ENCODE results near the gene EPHB6. TPM values are rescaled to one million over a fixed set of nuclear protein-coding genes. Genes with fewer than 3 reads are reported as not detected.

The EPHB6 gene
- total RNA-seq, 1 experiment from 2014 or later = 39.2 TPM

DNA sequence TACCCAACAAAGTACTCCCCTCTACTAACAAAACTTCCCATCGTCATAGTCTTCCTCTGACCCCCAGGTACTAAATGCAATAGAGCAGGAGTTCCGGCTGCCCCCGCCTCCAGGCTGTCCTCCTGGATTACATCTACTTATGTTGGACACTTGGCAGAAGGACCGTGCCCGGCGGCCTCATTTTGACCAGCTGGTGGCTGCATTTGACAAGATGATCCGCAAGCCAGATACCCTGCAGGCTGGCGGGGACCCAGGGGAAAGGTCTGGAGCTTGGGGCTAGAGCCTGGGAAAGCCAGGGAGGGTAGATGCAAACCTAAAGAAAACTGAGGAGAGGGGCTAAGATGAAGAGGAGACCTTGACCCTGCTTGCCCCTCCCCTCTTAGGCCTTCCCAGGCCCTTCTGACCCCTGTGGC is 15.3 kb downstream of the EPHB6 start:
- Histone ChIP-seq H3K4me3 (no peak overlapping the region), H3K9me3 (ENCODE audit: insufficient read depth, low read depth) (no peaks in the 10 kb centered on the region), H2AFZ (no peak overlapping the region), H3K79me2 (ENCODE audit: low read depth) (no peaks in the 10 kb centered on the region), H3K27me3 (ENCODE audit: insufficient read depth, low read depth) (no peaks in the 10 kb centered on the region), H3K27ac (no peak overlapping the region), H4K20me1 (ENCODE audit: insufficient read depth) (no peaks in the 10 kb centered on the region), H3K36me3 (ENCODE audit: low read depth) (peaks cover 11% of the 10 kb centered on the region; the same call in 1 of the 2 replicates), H3F3A (ENCODE audit: insufficient read depth, low read depth) (peaks cover 12% of the 10 kb centered on the region; the same call in 1 of the 2 replicates), H3K9me2 (ENCODE audit: insufficient read depth) (no peaks in the 10 kb centered on the region), H3K4me1 (replicated peaks; ENCODE audit: insufficient read depth) (no peaks in the 10 kb centered on the region), H3K4me2 (no peak overlapping the region)
- DNase-seq = peak in 1 of 2 experiments; percentile 19
- intact Hi-C loops (cut with micrococcal nuclease; ENCODE audit: unreplicated experiment) = no loop called here
- BruUV-seq (replicated peaks) = no TSS peak
- TF ChIP-seq, protein P1, sequence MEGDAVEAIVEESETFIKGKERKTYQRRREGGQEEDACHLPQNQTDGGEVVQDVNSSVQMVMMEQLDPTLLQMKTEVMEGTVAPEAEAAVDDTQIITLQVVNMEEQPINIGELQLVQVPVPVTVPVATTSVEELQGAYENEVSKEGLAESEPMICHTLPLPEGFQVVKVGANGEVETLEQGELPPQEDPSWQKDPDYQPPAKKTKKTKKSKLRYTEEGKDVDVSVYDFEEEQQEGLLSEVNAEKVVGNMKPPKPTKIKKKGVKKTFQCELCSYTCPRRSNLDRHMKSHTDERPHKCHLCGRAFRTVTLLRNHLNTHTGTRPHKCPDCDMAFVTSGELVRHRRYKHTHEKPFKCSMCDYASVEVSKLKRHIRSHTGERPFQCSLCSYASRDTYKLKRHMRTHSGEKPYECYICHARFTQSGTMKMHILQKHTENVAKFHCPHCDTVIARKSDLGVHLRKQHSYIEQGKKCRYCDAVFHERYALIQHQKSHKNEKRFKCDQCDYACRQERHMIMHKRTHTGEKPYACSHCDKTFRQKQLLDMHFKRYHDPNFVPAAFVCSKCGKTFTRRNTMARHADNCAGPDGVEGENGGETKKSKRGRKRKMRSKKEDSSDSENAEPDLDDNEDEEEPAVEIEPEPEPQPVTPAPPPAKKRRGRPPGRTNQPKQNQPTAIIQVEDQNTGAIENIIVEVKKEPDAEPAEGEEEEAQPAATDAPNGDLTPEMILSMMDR (conservative IDR thresholded peaks at IDR 0.05) = no peak
- no peak for TF ChIP-seq EZH2 (IDR thresholded peaks at IDR 0.05; ENCODE audit: low read depth)
- ChIA-PET POLR2A (ENCODE audit: unreplicated experiment) (no interaction called here), CTCF (no interaction called here)

DNA sequence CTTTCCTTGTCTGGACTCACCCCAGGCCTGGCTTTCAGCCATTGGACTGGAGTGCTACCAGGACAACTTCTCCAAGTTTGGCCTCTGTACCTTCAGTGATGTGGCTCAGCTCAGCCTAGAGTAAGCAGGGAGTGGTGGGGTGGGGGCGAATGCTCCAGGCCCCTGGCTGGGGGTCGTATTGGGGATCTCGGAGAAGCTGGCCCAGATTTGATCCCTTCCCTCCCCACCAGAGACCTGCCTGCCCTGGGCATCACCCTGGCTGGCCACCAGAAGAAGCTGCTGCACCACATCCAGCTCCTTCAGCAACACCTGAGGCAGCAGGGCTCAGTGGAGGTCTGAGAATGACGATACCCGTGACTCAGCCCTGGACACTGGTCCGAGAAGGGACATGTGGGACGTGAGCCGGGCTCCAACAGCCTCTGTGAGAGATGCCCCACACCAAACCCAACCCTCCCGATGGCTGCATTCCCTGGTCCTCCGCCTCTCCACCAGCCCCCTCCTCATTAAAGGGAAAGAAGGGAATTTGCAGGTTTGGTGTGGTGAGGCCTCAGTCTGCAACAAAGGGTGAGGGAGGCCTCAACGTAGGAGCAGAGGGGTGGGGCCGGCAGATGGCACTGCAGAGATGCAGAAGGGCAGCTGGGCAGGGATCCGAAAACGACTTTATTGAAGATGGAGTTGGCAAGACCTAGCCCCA is 15.8 kb downstream of the EPHB6 start:
- H3K4me3 ChIP-seq = no peak overlapping the region
- H3K79me2 ChIP-seq (ENCODE audit: low read depth) = no peaks in the 10 kb centered on the region
- no peaks in the 10 kb centered on the region for H4K20me1 ChIP-seq (ENCODE audit: insufficient read depth)
- peak in 1 of 2 experiments; percentile 9 for DNase-seq
- no peaks in the 10 kb centered on the region for H3K9me3 ChIP-seq (ENCODE audit: insufficient read depth, low read depth)
- POLR2A ChIA-PET (ENCODE audit: unreplicated experiment) = interaction anchor here (0.6 kb wide), 1 partner anchor 131 kb away, joined by 4 read pairs; no protein-coding TSS in a partner anchor
- no peak overlapping the region for H3K4me2 ChIP-seq
- H3F3A ChIP-seq (ENCODE audit: insufficient read depth, low read depth) = peaks cover 12% of the 10 kb centered on the region; the same call in 1 of the 2 replicates
- H3K27ac ChIP-seq = no peak overlapping the region
- H2AFZ ChIP-seq = no peak overlapping the region
- CTCF ChIA-PET = interaction anchor here (0.6 kb wide), 1 partner anchor 547 kb away, joined by 3 read pairs; no protein-coding TSS in a partner anchor
- no peaks in the 10 kb centered on the region for H3K27me3 ChIP-seq (ENCODE audit: insufficient read depth, low read depth)
- intact Hi-C loops (cut with micrococcal nuclease; ENCODE audit: unreplicated experiment) = no loop called here
- TF ChIP-seq, protein P1 (conservative IDR thresholded peaks at IDR 0.05) = no peak
- TF ChIP-seq EZH2 (IDR thresholded peaks at IDR 0.05; ENCODE audit: low read depth) = no peak
- H3K4me1 ChIP-seq (replicated peaks; ENCODE audit: insufficient read depth) = no peaks in the 10 kb centered on the region
- no peaks in the 10 kb centered on the region for H3K9me2 ChIP-seq (ENCODE audit: insufficient read depth)
- BruUV-seq (replicated peaks) = TSS peak; percentile 10
- peaks cover 11% of the 10 kb centered on the region; the same call in 1 of the 2 replicates for H3K36me3 ChIP-seq (ENCODE audit: low read depth)

DNA sequence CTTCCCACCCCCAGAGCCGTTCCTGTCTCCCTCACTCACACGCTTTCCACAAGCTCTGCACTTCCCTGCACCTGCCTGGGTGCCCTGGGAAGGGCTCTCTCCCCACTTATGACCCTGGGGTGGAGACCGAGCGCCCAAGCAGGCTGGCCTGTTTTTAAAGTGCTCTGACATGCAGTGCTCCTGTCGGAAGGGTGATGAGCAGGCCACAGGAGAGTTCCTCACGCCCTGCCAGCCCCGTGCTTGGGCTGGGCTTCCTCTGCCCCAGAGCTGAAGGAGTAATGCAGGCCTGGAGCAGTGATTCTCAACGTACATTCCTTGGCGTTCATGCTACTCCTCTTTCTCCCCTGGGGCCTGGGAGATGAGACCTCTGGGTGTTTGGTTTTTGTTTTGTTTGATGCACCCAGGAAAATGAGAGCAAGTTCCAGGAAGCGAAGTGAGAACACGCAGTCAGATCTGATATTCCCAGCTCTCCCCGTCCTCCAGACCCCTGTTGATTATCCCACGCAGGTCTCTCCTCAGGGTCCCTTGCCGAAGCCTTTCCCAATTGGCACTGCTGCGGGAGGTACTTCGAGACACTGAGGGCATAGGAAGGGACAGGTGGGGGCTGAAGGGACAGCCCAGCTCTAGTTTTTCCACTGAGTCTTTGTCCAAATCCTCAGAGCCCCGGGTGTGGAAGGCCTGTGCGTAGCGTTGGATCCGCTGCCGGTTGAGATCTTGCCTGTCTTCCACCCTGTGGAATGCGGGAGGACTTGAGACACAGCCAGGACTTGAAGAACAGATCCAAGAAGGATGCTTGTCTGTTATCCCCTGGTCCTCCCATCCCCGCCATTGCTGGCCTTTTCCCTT is 16.6 kb downstream of the EPHB6 start:
- no peak for DNase-seq
- Histone ChIP-seq H3K27me3 (ENCODE audit: insufficient read depth, low read depth) (no peaks in the 10 kb centered on the region), H3K9me2 (ENCODE audit: insufficient read depth) (no peaks in the 10 kb centered on the region), H4K20me1 (ENCODE audit: insufficient read depth) (no peaks in the 10 kb centered on the region), H3K79me2 (ENCODE audit: low read depth) (no peaks in the 10 kb centered on the region), H2AFZ (no peak overlapping the region), H3K9me3 (ENCODE audit: insufficient read depth, low read depth) (no peaks in the 10 kb centered on the region), H3K27ac (no peak overlapping the region), H3K36me3 (ENCODE audit: low read depth) (peaks cover 11% of the 10 kb centered on the region; the same call in 1 of the 2 replicates), H3F3A (ENCODE audit: insufficient read depth, low read depth) (peaks cover 12% of the 10 kb centered on the region; the same call in 1 of the 2 replicates), H3K4me2 (no peak overlapping the region), H3K4me3 (no peak overlapping the region), H3K4me1 (replicated peaks; ENCODE audit: insufficient read depth) (no peaks in the 10 kb centered on the region)
- TF ChIP-seq, protein P1 (conservative IDR thresholded peaks at IDR 0.05) = no peak
- no peak for TF ChIP-seq EZH2 (IDR thresholded peaks at IDR 0.05; ENCODE audit: low read depth)
- no TSS peak for BruUV-seq (replicated peaks)
- ChIA-PET POLR2A (ENCODE audit: unreplicated experiment) (interaction anchor here (0.6 kb wide), 1 partner anchor 130 kb away, joined by 4 read pairs; no protein-coding TSS in a partner anchor), CTCF (interaction anchor here (0.6 to 1.9 kb wide), 2 partner anchors 10 to 548 kb away, joined by 3 to 7 read pairs; no protein-coding TSS in a partner anchor)
- intact Hi-C loops (cut with micrococcal nuclease; ENCODE audit: unreplicated experiment) = loop anchor here (2.0 kb wide), 1 partner anchor 41 kb away; no protein-coding TSS in a partner anchor

Data from PC-9 (cell line).